Breast epithelium (tissue), 4 donors: ENCODE measurements around the gene LYSMD1. TPM values are rescaled to one million over a fixed set of nuclear protein-coding genes. Genes with fewer than 3 reads are reported as not detected.
A peak's percentile ranks its signal among the peaks of the same experiment; 100 is the strongest.

Experiments
- DNase-seq, 2 donors: peaks; one replicate each; pipeline ENCODE4 v3.0.0-alpha.2; 2019; ENCODE audit warnings: low spot score in 2 of 2
- H3K27ac ChIP-seq, 2 donors: fragments of 200-600 bp; sonication (generic) in 1 of 2; one replicate each; pipeline ENCODE4 v1.5.1; 2016 to 2019; ENCODE audit warnings: mild to moderate bottlenecking in 1 of 2
- H3K27me3 ChIP-seq, 2 donors: fragments of 200-600 bp; sonication (generic) in 1 of 2; one replicate each; pipeline versions ENCODE4 v1.5.1 to v1.6.0; 2017 to 2019; ENCODE audit warnings: control low read depth in 1 of 2, mild to moderate bottlenecking in 1 of 2
- H3K36me3 ChIP-seq: fragments of 200-600 bp; one replicate; pipeline ENCODE4 v1.5.1; 2019
- H3K4me1 ChIP-seq, 2 donors: fragments of 200-600 bp; sonication (generic); one replicate each; pipeline ENCODE4 v1.5.1; 2016 to 2019; ENCODE audit warnings: control low read depth in 1 of 2
- H3K4me3 ChIP-seq, 3 donors: fragments of 200-600 bp; sonication (generic); 1 replicate in 2 of 3; 2 replicates in 1 of 3; pipeline ENCODE4 v1.5.1; 2016 to 2019; ENCODE audit warnings: mild to moderate bottlenecking in 3 of 3, moderate library complexity in 2 of 3
- H3K9me3 ChIP-seq, 2 donors: fragments of 200-600 bp; sonication (generic) in 1 of 2; one replicate each; pipeline ENCODE4 v1.5.1; 2016 to 2019; ENCODE audit warnings: control low read depth in 1 of 2
- POLR2A ChIP-seq: fragments of 450-650 bp; IDR thresholded peaks from one replicate; pipeline ENCODE4 v1.6.1; 2016; ENCODE audit warnings: antibody characterized with exemption, mild to moderate bottlenecking, moderate library complexity
- POLR2AphosphoS5 ChIP-seq, 3 donors: sonication (generic); formaldehyde crosslinking; IDR thresholded peaks; one replicate each; pipeline ENCODE4 v1.6.1; 2017; ENCODE audit warnings: antibody characterized with exemption in 3 of 3
- intact Hi-C: fragments of 100-400 bp; cut with DNase I; formaldehyde crosslinking; loops from one replicate; pipeline ENCODE4 v1.15.1; 2023; ENCODE audit warnings: low total_unique reads
- total RNA-seq, 3 donors: library from RNA; depleted of rRNA; stranded (reverse); fragments of >200 nt; gene quantifications; one replicate each; pipeline ENCODE4 v1.1.0, GENCODE V29; 2016
- TF ChIP-seq, protein P1 (sequence below), 3 donors: fragments of 450-650 bp; IDR thresholded peaks; one replicate each; pipeline ENCODE4 v1.5.1; 2016 to 2017; ENCODE audit warnings: antibody characterized with exemption in 3 of 3, mild to moderate bottlenecking in 3 of 3, moderate library complexity in 3 of 3

LYSMD1 gene
- total RNA-seq, 3 donors from 2014 or later = 11.7 to 17.0 (median 14.8) TPM

DNA sequence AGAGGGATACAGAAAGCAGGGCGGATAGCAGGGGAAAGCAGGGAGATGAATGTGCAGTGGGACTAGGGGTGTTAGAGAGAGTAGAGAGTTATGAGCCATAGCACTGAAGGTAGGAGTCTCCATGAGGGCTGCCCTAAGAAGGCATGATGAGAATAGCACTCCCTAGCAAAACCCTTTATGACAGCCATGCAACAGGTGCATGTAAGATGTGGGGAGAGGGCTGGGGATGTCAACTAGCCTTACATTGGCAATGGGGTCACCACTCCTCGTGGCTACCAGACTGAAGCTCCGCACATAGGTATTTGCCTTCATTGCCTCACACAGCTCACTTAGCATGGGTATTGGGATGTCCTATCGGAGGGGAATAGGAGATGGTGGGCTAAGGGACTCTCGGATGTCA is 5.5 kb upstream of the LYSMD1 start:
- no peaks in the 10 kb centered on the region for H3K36me3 ChIP-seq
- H3K4me1 ChIP-seq = peaks cover 0 to 9% of the 10 kb centered on the region in 2 donors
- DNase-seq = no peak
- intact Hi-C loops = no loop called here
- no peak overlapping the region for H3K27ac ChIP-seq
- no peaks in the 10 kb centered on the region for H3K9me3 ChIP-seq
- no peak overlapping the region for H3K4me3 ChIP-seq
- TF ChIP-seq POLR2AphosphoS5 (IDR thresholded peaks at IDR 0.05) (no peak), POLR2A (no peak)
- TF ChIP-seq, protein P1, sequence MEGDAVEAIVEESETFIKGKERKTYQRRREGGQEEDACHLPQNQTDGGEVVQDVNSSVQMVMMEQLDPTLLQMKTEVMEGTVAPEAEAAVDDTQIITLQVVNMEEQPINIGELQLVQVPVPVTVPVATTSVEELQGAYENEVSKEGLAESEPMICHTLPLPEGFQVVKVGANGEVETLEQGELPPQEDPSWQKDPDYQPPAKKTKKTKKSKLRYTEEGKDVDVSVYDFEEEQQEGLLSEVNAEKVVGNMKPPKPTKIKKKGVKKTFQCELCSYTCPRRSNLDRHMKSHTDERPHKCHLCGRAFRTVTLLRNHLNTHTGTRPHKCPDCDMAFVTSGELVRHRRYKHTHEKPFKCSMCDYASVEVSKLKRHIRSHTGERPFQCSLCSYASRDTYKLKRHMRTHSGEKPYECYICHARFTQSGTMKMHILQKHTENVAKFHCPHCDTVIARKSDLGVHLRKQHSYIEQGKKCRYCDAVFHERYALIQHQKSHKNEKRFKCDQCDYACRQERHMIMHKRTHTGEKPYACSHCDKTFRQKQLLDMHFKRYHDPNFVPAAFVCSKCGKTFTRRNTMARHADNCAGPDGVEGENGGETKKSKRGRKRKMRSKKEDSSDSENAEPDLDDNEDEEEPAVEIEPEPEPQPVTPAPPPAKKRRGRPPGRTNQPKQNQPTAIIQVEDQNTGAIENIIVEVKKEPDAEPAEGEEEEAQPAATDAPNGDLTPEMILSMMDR (IDR thresholded peaks at IDR 0.05) = no peak
- H3K27me3 ChIP-seq = no peaks in the 10 kb centered on the region

DNA sequence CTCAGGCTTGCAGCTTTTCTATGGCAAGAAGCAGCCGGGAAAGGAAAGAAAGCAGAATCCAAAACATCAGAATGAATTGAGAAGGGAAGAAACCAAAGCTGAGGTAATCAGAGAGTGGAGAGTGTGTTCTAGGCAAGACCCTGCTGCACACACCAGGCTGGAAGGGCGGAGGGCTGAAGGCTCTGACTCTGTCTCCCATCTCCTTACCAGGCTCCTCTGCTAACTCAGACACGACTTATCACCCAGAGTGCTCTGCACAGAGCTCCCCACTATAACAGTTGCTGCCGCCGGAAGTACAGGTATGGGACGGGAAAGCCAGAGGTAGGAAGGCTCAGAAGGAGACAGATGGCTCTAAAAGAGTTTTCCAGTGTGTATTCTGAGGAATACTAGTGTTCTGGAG is 1.4 kb upstream of the LYSMD1 start:
- peaks cover 4 to 17% of the 10 kb centered on the region in 2 donors for H3K4me1 ChIP-seq
- no peak overlapping the region for H3K27ac ChIP-seq
- no peaks in the 10 kb centered on the region for H3K9me3 ChIP-seq
- TF ChIP-seq POLR2A = no peak
- TF ChIP-seq, protein P1 (IDR thresholded peaks at IDR 0.05) = no peak
- no peak for TF ChIP-seq POLR2AphosphoS5 (IDR thresholded peaks at IDR 0.05)
- no peaks in the 10 kb centered on the region for H3K27me3 ChIP-seq
- H3K4me3 ChIP-seq = peak overlapping the region; percentile 67 to 82 (median 70)
- intact Hi-C loops = no loop called here
- DNase-seq = no peak
- no peaks in the 10 kb centered on the region for H3K36me3 ChIP-seq

DNA sequence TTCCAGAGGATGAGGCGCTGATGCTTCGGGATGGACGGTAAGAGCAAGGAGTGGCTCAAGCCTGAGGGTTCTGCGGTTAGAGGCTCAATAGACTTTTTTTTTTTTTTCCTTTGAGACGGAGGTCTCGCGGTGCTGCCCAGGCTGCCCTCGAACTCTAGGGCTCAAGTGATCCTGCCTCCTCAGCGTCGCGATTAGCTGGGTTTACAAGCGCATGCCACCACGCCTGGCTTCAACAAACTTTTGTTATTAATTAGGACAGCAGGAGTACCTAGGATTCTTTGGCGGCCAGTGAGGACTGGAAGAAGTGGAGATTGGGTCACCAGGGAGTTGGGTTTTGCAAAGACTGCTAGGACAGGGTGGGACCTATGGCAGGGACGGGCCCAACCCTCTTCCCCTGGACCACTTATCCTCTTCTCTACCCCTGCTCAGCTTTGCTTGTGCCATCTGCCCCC is 829 bp upstream of the LYSMD1 start:
- TF ChIP-seq POLR2AphosphoS5 (IDR thresholded peaks at IDR 0.05) = no peak
- TF ChIP-seq, protein P1 (IDR thresholded peaks at IDR 0.05) = no peak
- TF ChIP-seq POLR2A = no peak
- Histone ChIP-seq H3K4me3 (peak overlapping the region; percentile 67 to 82 (median 70)), H3K4me1 (peaks cover 4 to 17% of the 10 kb centered on the region in 2 donors), H3K9me3 (no peaks in the 10 kb centered on the region), H3K27ac (peak overlapping the region; percentile 67 to 86), H3K27me3 (no peaks in the 10 kb centered on the region), H3K36me3 (no peaks in the 10 kb centered on the region)
- intact Hi-C loops = no loop called here
- DNase-seq = no peak

DNA sequence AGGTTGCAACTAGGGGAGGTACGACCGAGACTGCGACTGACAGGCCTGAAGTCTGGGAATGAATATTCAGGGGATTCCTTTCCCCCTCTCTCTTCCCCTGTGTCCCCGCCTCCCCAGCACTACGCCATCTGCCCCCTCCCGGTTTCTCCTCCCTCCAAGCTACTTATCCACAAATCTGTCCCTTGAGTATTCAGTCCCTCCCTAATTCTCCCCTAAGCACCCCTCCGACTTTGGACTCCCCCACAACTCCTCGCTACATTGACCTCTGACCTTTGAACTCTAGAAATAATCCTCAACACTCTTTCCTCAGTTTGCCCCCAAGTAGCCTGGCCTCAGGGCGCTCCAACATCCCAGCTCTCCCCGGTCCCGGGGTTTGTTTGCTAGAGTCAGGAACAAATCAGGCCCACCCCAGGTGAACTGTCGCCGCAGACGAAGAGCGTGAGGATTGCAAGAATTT is 393 bp downstream of the LYSMD1 start:
- Histone ChIP-seq H3K9me3 (no peaks in the 10 kb centered on the region), H3K4me3 (peak overlapping the region; percentile 67 to 82 (median 70)), H3K36me3 (no peaks in the 10 kb centered on the region), H3K27me3 (no peaks in the 10 kb centered on the region), H3K27ac (peak overlapping the region; percentile 86 to 90), H3K4me1 (peaks cover 4 to 17% of the 10 kb centered on the region in 2 donors)
- intact Hi-C loops = no loop called here
- peak in 1 of 2 donors; percentile 41 for DNase-seq
- TF ChIP-seq POLR2A (no peak), POLR2AphosphoS5 (IDR thresholded peaks at IDR 0.05) (no peak)
- TF ChIP-seq, protein P1 (IDR thresholded peaks at IDR 0.05) = no peak

DNA sequence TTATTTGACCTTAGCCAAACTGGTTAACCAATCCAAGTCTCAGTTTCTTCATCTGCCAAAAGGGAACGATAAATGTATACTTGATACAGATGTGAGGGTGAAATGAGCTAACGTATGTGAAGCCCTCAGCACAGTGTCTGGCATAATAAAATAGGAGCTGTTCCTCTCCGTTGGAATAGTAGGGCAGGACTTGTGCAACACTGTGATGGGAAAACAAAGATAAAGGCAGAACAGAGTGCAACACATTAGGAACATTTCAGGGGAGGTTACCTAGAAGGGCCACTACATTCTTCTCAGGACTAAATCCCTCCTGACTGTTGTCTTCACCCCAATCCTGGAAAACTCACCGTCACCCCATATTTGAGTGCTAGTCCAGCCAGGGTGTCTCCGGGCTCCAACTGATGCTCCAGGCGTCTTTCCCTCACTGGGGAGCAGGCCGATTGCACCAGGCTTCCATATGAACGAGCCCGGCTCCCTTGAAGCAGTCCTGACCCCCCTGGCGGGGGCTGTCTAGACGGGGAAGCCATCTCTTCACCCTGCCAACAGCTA is 896 bp downstream of the LYSMD1 start:
- H3K27me3 ChIP-seq = no peaks in the 10 kb centered on the region
- H3K36me3 ChIP-seq = no peaks in the 10 kb centered on the region
- peak overlapping the region; percentile 67 to 82 (median 70) for H3K4me3 ChIP-seq
- no peak for DNase-seq
- TF ChIP-seq, protein P1 (IDR thresholded peaks at IDR 0.05) = no peak
- TF ChIP-seq POLR2AphosphoS5 (IDR thresholded peaks at IDR 0.05) (peak in 1 of 3 donors; percentile 7), POLR2A (no peak)
- intact Hi-C loops = no loop called here
- no peaks in the 10 kb centered on the region for H3K9me3 ChIP-seq
- H3K27ac ChIP-seq = peak overlapping the region; percentile 86 to 90
- peaks cover 4 to 17% of the 10 kb centered on the region in 2 donors for H3K4me1 ChIP-seq
